Neural cell (in vitro differentiated cells): ENCODE measurements around the gene OXER1.

Source experiments
- EP300 ChIP-seq: fragments of 450-650 bp; conservative IDR thresholded peaks from 2 replicates; pipeline ENCODE4 v1.6.1; 2014; ENCODE audit warnings: antibody characterized with exemption, mild to moderate bottlenecking, moderate library complexity; ENCODE audit not compliant: poor library complexity, severe bottlenecking
- EZH2 ChIP-seq: fragments of 200-600, 300-800 bp; shearing (Covaris generic), sonication (generic); IDR thresholded peaks from 2 replicates; pipeline ENCODE4 v1.6.1; 2014; ENCODE audit warnings: antibody characterized with exemption, low read length, borderline replicate concordance, mild to moderate bottlenecking; ENCODE audit not compliant: insufficient read depth, poor library complexity, severe bottlenecking
- POLR2AphosphoS5 ChIP-seq: IDR thresholded peaks from 2 replicates; pipeline ENCODE4 v1.6.1; 2012
- RAD21 ChIP-seq: fragments of 450-650 bp; conservative IDR thresholded peaks from 2 replicates; pipeline ENCODE4 v1.6.1; 2014; ENCODE audit warnings: antibody characterized with exemption, mild to moderate bottlenecking, moderate library complexity
- TAF1 ChIP-seq: IDR thresholded peaks from 2 replicates; pipeline ENCODE4 v1.6.1; 2012; ENCODE audit warnings: low read depth
- TF ChIP-seq, protein P1 (sequence below): fragments of 450-650 bp; IDR thresholded peaks from 2 replicates; pipeline ENCODE4 v1.5.1; 2014; ENCODE audit warnings: antibody characterized with exemption, mild to moderate bottlenecking, moderate library complexity; ENCODE audit not compliant: poor library complexity, severe bottlenecking
- TF ChIP-seq, protein P2 (sequence below): IDR thresholded peaks from 2 replicates; pipeline ENCODE4 v1.6.1; 2012; ENCODE audit warnings: borderline replicate concordance

DNA sequence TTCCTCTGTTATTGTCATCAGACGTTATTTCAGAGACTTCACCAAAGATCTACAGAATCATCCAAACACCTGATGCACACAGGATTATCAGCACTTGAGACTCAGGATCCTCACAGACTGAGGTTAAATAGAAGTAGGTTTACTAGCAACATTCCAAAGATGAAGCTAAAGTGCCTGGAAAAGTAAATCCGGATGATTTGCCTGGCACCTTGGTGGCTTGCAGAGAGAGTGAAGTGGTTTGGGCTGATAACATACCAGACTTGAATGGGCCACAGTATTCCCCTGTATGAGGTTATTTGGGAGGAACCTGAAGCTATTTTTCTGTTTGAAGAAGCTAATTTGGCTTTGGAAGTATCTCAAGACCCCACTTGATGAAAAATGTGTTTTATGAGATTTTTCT lies 51.0 kb downstream of the OXER1 start:
- TF ChIP-seq, protein P1, sequence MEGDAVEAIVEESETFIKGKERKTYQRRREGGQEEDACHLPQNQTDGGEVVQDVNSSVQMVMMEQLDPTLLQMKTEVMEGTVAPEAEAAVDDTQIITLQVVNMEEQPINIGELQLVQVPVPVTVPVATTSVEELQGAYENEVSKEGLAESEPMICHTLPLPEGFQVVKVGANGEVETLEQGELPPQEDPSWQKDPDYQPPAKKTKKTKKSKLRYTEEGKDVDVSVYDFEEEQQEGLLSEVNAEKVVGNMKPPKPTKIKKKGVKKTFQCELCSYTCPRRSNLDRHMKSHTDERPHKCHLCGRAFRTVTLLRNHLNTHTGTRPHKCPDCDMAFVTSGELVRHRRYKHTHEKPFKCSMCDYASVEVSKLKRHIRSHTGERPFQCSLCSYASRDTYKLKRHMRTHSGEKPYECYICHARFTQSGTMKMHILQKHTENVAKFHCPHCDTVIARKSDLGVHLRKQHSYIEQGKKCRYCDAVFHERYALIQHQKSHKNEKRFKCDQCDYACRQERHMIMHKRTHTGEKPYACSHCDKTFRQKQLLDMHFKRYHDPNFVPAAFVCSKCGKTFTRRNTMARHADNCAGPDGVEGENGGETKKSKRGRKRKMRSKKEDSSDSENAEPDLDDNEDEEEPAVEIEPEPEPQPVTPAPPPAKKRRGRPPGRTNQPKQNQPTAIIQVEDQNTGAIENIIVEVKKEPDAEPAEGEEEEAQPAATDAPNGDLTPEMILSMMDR, result no peak
- TF ChIP-seq POLR2AphosphoS5 (no peak), EP300 (no peak), EZH2 (no peak), RAD21 (no peak), TAF1 (no peak)
- TF ChIP-seq, protein P2, sequence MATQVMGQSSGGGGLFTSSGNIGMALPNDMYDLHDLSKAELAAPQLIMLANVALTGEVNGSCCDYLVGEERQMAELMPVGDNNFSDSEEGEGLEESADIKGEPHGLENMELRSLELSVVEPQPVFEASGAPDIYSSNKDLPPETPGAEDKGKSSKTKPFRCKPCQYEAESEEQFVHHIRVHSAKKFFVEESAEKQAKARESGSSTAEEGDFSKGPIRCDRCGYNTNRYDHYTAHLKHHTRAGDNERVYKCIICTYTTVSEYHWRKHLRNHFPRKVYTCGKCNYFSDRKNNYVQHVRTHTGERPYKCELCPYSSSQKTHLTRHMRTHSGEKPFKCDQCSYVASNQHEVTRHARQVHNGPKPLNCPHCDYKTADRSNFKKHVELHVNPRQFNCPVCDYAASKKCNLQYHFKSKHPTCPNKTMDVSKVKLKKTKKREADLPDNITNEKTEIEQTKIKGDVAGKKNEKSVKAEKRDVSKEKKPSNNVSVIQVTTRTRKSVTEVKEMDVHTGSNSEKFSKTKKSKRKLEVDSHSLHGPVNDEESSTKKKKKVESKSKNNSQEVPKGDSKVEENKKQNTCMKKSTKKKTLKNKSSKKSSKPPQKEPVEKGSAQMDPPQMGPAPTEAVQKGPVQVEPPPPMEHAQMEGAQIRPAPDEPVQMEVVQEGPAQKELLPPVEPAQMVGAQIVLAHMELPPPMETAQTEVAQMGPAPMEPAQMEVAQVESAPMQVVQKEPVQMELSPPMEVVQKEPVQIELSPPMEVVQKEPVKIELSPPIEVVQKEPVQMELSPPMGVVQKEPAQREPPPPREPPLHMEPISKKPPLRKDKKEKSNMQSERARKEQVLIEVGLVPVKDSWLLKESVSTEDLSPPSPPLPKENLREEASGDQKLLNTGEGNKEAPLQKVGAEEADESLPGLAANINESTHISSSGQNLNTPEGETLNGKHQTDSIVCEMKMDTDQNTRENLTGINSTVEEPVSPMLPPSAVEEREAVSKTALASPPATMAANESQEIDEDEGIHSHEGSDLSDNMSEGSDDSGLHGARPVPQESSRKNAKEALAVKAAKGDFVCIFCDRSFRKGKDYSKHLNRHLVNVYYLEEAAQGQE, result no peak
